ENCODE measurements around the gene VSIG10L2.

DNA sequence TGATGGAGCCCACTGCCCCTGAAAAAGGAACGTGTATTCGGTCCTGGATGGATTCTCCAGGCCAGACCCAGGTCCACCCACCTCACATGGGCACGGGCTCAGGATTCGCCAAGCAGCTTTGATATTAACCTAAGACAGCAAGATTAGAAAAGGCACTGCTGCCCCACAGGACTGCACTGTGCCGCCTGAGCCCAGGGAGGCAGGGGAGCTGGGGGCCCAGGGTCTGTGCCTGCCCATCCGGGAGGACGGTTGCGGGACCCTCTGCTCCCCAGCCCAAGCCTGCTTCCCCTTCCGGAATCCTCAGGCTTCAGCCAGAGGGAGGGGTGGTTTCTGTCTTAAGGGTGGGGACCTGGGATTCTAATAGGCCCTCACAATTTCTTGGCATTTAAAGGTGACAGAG, 13.5 kb upstream of the VSIG10L2 start:
- TF ChIP-seq KDM5A (IDR thresholded peaks at IDR 0.05) (no peak), POLR2A (IDR thresholded peaks at IDR 0.05; ENCODE audit: low read length) (no peak), MYC (IDR thresholded peaks at IDR 0.05; ENCODE audit: borderline replicate concordance, low read length) (no peak), HDAC2 (IDR thresholded peaks at IDR 0.05) (no peak), MAFK (IDR thresholded peaks at IDR 0.05; ENCODE audit: partially characterized antibody) (no peak), SREBF2 (IDR thresholded peaks at IDR 0.05) (no peak), CBX8 (IDR thresholded peaks at IDR 0.05) (no peak), CEBPB (IDR thresholded peaks at IDR 0.05) (no peak), PHF8 (IDR thresholded peaks at IDR 0.05; ENCODE audit: borderline replicate concordance, low read depth) (no peak), SMC3 (IDR thresholded peaks at IDR 0.05) (no peak), BHLHE40 (IDR thresholded peaks at IDR 0.05; ENCODE audit: low read depth, low read length) (no peak)
- TF ChIP-seq, protein P1, sequence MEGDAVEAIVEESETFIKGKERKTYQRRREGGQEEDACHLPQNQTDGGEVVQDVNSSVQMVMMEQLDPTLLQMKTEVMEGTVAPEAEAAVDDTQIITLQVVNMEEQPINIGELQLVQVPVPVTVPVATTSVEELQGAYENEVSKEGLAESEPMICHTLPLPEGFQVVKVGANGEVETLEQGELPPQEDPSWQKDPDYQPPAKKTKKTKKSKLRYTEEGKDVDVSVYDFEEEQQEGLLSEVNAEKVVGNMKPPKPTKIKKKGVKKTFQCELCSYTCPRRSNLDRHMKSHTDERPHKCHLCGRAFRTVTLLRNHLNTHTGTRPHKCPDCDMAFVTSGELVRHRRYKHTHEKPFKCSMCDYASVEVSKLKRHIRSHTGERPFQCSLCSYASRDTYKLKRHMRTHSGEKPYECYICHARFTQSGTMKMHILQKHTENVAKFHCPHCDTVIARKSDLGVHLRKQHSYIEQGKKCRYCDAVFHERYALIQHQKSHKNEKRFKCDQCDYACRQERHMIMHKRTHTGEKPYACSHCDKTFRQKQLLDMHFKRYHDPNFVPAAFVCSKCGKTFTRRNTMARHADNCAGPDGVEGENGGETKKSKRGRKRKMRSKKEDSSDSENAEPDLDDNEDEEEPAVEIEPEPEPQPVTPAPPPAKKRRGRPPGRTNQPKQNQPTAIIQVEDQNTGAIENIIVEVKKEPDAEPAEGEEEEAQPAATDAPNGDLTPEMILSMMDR (IDR thresholded peaks at IDR 0.05), result no peak
